Measurements from ENCODE around the gene CBR4. TPM values are rescaled to one million over a fixed set of nuclear protein-coding genes. Genes with fewer than 3 reads are reported as not detected.
"Not testable (repeated sequence)": the region's sequence is repeated elsewhere in the genome, so short reads cannot be mapped to it uniquely, and the experiment has no call there.

Gene CBR4
- total and polyA plus RNA-seq, 2 experiments from 2014 or later, result 36.9 to 38.1 TPM

GRCh38 chr4:169035871-169036620, 26.0 kb upstream of the CBR4 start:
- H3K9me2 ChIP-seq (ENCODE audit: insufficient read depth); H4K20me1 ChIP-seq (replicated peaks; ENCODE audit: insufficient read depth); H3K79me2 ChIP-seq (replicated peaks; ENCODE audit: insufficient read depth); H3K4me1 ChIP-seq (ENCODE audit: insufficient read depth); H3K4me3 ChIP-seq; H3K4me1 Mint-ChIP-seq; H3K27me3 Mint-ChIP-seq (ENCODE audit: insufficient read depth, low read depth, poor library complexity); H3K27me3 ChIP-seq (ENCODE audit: insufficient read depth); H3K9me3 Mint-ChIP-seq; H3K36me3 ChIP-seq (ENCODE audit: insufficient read depth); ATAC-seq; H3K27ac ChIP-seq (ENCODE audit: low read depth); H2AFZ ChIP-seq; H3K36me3 Mint-ChIP-seq (ENCODE audit: low read depth); DNase-seq (ENCODE audit: low spot score); H3K4me3 Mint-ChIP-seq; H3F3A ChIP-seq (replicated peaks; ENCODE audit: low read depth); H3K27ac Mint-ChIP-seq; H3K4me2 ChIP-seq: not testable (repeated sequence)

GRCh38 chr4:169033660-169034059, 23.6 kb upstream of the CBR4 start:
- no peak for TF ChIP-seq NANOG (IDR thresholded peaks at IDR 0.05; ENCODE audit: borderline replicate concordance)
- TF ChIP-seq ZNF462 (CRISPR knock-in tag; IDR thresholded peaks at IDR 0.05), result no peak
- TF ChIP-seq ZNF114 (CRISPR knock-in tag; IDR thresholded peaks at IDR 0.05), result no peak
- TF ChIP-seq ZNF331 (CRISPR knock-in tag; IDR thresholded peaks at IDR 0.05; ENCODE audit: low read depth), result no peak
- TF ChIP-seq STAT1 (IDR thresholded peaks at IDR 0.05; ENCODE audit: unreplicated experiment), result no peak
- no peak for TF ChIP-seq EZH2phosphoT487 (IDR thresholded peaks at IDR 0.05; ENCODE audit: unreplicated experiment)
- no peak for TF ChIP-seq EZH2 (IDR thresholded peaks at IDR 0.05; ENCODE audit: low read depth, unreplicated experiment)
- TF ChIP-seq JUNB (IDR thresholded peaks at IDR 0.05; ENCODE audit: unreplicated experiment), result no peak
- no peak for TF ChIP-seq POLR2AphosphoS5 (IDR thresholded peaks at IDR 0.05; ENCODE audit: low read depth)
- TF ChIP-seq ETS1 (IDR thresholded peaks at IDR 0.05), result no peak
- Mint-ChIP-seq H3K27ac (no peak overlapping the region), H3K27me3 (ENCODE audit: insufficient read depth, low read depth, poor library complexity) (peaks cover 2% of the 10 kb centered on the region), H3K36me3 (ENCODE audit: low read depth) (peaks cover 9% of the 10 kb centered on the region; the same call in 1 of the 3 replicates), H3K4me1 (peaks cover 14% of the 10 kb centered on the region), H3K9me3 (no peaks in the 10 kb centered on the region; the same call in 1 of the 3 replicates), H3K4me3 (no peak overlapping the region)
- no peak overlapping the region for H3K27ac ChIP-seq (ENCODE audit: low read depth)
- H3K79me2 ChIP-seq (replicated peaks; ENCODE audit: insufficient read depth), result no peaks in the 10 kb centered on the region
- H3K36me3 ChIP-seq (ENCODE audit: insufficient read depth), result no peaks in the 10 kb centered on the region
- DNase-seq (ENCODE audit: low spot score) (no peak), ATAC-seq (no peak; the same call in 2 of the 3 replicates)
- H3K4me2 ChIP-seq, result no peak overlapping the region
- H3K4me1 ChIP-seq (ENCODE audit: insufficient read depth), result peaks cover 4% of the 10 kb centered on the region
- no peaks in the 10 kb centered on the region for H3F3A ChIP-seq (replicated peaks; ENCODE audit: low read depth)
- H4K20me1 ChIP-seq (replicated peaks; ENCODE audit: insufficient read depth), result no peaks in the 10 kb centered on the region
- H3K4me3 ChIP-seq, result no peak overlapping the region
- H3K27me3 ChIP-seq (ENCODE audit: insufficient read depth), result no peaks in the 10 kb centered on the region
- H3K9me2 ChIP-seq (ENCODE audit: insufficient read depth), result no peaks in the 10 kb centered on the region
- 0 out of 2 replicates have a peak overlapping the region, but pooled peaks have one; percentile 56 for H2AFZ ChIP-seq

All from GM23338 (cell line).